ENCODE measurements around the gene POLE.

- no peak for TF ChIP-seq EZH2 (IDR thresholded peaks at IDR 0.05; ENCODE audit: insufficient read depth, poor library complexity, severe bottlenecking)
- no peak for TF ChIP-seq EZH2phosphoT487 (IDR thresholded peaks at IDR 0.05; ENCODE audit: insufficient read depth, low read depth)
Observed at GRCh38 chr12:132595183-132595582, 92.0 kb downstream of the POLE start.
